Testis (tissue), 2 donors: ENCODE results near the gene FBXO31.

Experiments
- POLR2A ChIP-seq: fragments of 450-650 bp; IDR thresholded peaks from one replicate; pipeline ENCODE4 v1.6.1; 2017; ENCODE audit warnings: antibody characterized with exemption, mild to moderate bottlenecking, moderate library complexity
- TF ChIP-seq, protein P1 (sequence below), 3 experiments: fragments of 450-650 bp in 2 of 3; fragments of 200-600 bp in 1 of 3; sonication (generic) in 1 of 3; IDR thresholded peaks; one replicate each; pipeline ENCODE4 v1.5.1; 2016 to 2019; ENCODE audit warnings: antibody characterized with exemption in 3 of 3, mild to moderate bottlenecking in 2 of 3, moderate library complexity in 1 of 3

DNA sequence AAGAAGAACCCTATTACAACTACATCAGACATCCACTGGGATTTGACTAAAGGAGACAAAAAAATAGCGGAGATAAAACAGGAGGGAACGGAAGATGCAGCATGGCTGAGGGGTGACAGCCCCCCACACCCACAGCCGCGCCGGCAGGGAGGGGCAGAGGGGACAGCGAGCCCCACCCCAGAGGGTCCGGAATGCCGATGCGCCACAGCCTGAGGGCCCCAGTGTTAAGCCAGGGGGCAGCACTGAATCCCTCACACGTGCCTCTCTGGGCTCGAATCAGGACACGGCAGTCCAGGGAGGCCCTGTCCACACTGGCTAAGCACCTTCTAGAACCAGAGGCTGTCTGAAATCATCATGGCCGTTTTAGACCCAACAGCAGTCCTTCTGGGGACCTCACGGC, 27.4 kb upstream of the FBXO31 start:
- no peak for TF ChIP-seq POLR2A
- TF ChIP-seq, protein P1, sequence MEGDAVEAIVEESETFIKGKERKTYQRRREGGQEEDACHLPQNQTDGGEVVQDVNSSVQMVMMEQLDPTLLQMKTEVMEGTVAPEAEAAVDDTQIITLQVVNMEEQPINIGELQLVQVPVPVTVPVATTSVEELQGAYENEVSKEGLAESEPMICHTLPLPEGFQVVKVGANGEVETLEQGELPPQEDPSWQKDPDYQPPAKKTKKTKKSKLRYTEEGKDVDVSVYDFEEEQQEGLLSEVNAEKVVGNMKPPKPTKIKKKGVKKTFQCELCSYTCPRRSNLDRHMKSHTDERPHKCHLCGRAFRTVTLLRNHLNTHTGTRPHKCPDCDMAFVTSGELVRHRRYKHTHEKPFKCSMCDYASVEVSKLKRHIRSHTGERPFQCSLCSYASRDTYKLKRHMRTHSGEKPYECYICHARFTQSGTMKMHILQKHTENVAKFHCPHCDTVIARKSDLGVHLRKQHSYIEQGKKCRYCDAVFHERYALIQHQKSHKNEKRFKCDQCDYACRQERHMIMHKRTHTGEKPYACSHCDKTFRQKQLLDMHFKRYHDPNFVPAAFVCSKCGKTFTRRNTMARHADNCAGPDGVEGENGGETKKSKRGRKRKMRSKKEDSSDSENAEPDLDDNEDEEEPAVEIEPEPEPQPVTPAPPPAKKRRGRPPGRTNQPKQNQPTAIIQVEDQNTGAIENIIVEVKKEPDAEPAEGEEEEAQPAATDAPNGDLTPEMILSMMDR (IDR thresholded peaks at IDR 0.05), result no peak
